Lower leg skin (tissue), 4 donors: ENCODE data around the gene ASGR1. TPM values are rescaled to one million over a fixed set of nuclear protein-coding genes. Genes with fewer than 3 reads are reported as not detected.

Source experiments
- DNase-seq, 2 donors: peaks; one replicate each; pipeline ENCODE4 v3.0.0-alpha.2; 2019; ENCODE audit warnings: low spot score in 2 of 2
- H3K4me3 ChIP-seq: fragments of 200-600 bp; sonication (generic); 2 replicates; pipeline ENCODE4 v1.5.1; 2017; ENCODE audit warnings: mild to moderate bottlenecking, low read depth; ENCODE audit not compliant: poor library complexity, severe bottlenecking
- CTCF ChIP-seq, 3 donors: fragments of 450-650 bp; IDR thresholded peaks; one replicate each; pipeline ENCODE4 v1.5.1; 2016; ENCODE audit warnings: antibody characterized with exemption in 3 of 3, mild to moderate bottlenecking in 3 of 3, moderate library complexity in 2 of 3
- POLR2A ChIP-seq, 2 donors: fragments of 450-650 bp; IDR thresholded peaks; one replicate each; pipeline ENCODE4 v1.6.1; 2016 to 2017; ENCODE audit warnings: antibody characterized with exemption in 2 of 2, mild to moderate bottlenecking in 1 of 2, moderate library complexity in 1 of 2
- WGBS, 2 donors: methylation state at CpG; one replicate each; pipeline ENCODE4 v1.1.5; 2018; 5-methylcytosine and 5-hydroxymethylcytosine counted together
- intact Hi-C: fragments of 100-400 bp; cut with DNase I; formaldehyde crosslinking; loops from one replicate; pipeline ENCODE4 v1.15.0; 2023; ENCODE audit warnings: low total_unique reads
- total RNA-seq, 4 donors: library from RNA; depleted of rRNA; stranded (reverse); fragments of >200 nt; gene quantifications; one replicate each; pipeline ENCODE4 v1.1.0, GENCODE V29; 2016

ASGR1 gene
- total RNA-seq, 4 donors from 2014 or later, result 1.3 to 6.6 (median 4.2) TPM

GRCh38 chr17:7217113-7217987 is 38.2 kb upstream of the ASGR1 start:
- WGBS, 2 donors, result 0 to 1% methylated on average over 23 to 27 of the region's 32 CpGs
- no peak for DNase-seq
- H3K4me3 ChIP-seq, result no peak overlapping the region
- intact Hi-C loops, result no loop called here
- TF ChIP-seq CTCF (IDR thresholded peaks at IDR 0.05) (no peak), POLR2A (IDR thresholded peaks at IDR 0.05) (no peak)

- no peak for DNase-seq
- TF ChIP-seq CTCF (IDR thresholded peaks at IDR 0.05) (no peak), POLR2A (IDR thresholded peaks at IDR 0.05) (no peak)
- intact Hi-C loops, result no loop called here
- WGBS, 2 donors, result 33 to 38% methylated on average over 7 of the region's 7 CpGs
- no peak overlapping the region for H3K4me3 ChIP-seq
Measured at GRCh38 chr17:7216242-7217112, 37.3 kb upstream of the ASGR1 start.

GRCh38 chr17:7215652-7216180 is 36.5 kb upstream of the ASGR1 start:
- H3K4me3 ChIP-seq, result no peak overlapping the region
- TF ChIP-seq POLR2A (IDR thresholded peaks at IDR 0.05) (no peak), CTCF (IDR thresholded peaks at IDR 0.05) (no peak)
- intact Hi-C loops, result no loop called here
- WGBS, 2 donors, result 23 to 31% methylated on average over 8 to 9 of the region's 10 CpGs
- no peak for DNase-seq

- no peak for TF ChIP-seq CTCF (IDR thresholded peaks at IDR 0.05)
- no peak for TF ChIP-seq POLR2A (IDR thresholded peaks at IDR 0.05)
- intact Hi-C loops, result no loop called here
- WGBS, 2 donors, result 23 to 29% methylated on average over 9 of the region's 9 CpGs
- no peak overlapping the region for H3K4me3 ChIP-seq
- DNase-seq, result no peak
Measured at GRCh38 chr17:7215136-7215638, 36.0 kb upstream of the ASGR1 start.

- peak overlapping the region; percentile 20 for H3K4me3 ChIP-seq
Measured at GRCh38 chr17:7214300-7215135, 35.3 kb upstream of the ASGR1 start.

More at GRCh38 chr17:7214300-7215135, 35.3 kb upstream of the ASGR1 start:
- WGBS, 2 donors, result 0 to 1% methylated on average over 45 of the region's 45 CpGs
- peak; percentile 95 to 99 for DNase-seq
- intact Hi-C loops, result no loop called here
- TF ChIP-seq CTCF (IDR thresholded peaks at IDR 0.05) (no peak), POLR2A (IDR thresholded peaks at IDR 0.05) (no peak)
